ENCODE results near the gene MINDY4. TPM values are rescaled to one million over a fixed set of nuclear protein-coding genes. Genes with fewer than 3 reads are reported as not detected.

Gene MINDY4
- total RNA-seq, 2 donors from 2014 or later, result 7.5 to 8.6 TPM

GRCh38 chr7:30789334-30789711, 18.1 kb downstream of the MINDY4 start:
- no peak for TF ChIP-seq CTCF (IDR thresholded peaks at IDR 0.05)
- no peak for TF ChIP-seq POLR2A (IDR thresholded peaks at IDR 0.05)
- no peaks in the 10 kb centered on the region for H3K27me3 ChIP-seq
- H3K36me3 ChIP-seq (replicated peaks in 1 of 2; ENCODE audit: insufficient read depth in 1 of 2, low read depth in 2 of 2), result no peaks in the 10 kb centered on the region
- DNase-seq (peak in 1 of 4 donors; percentile 23), ATAC-seq (peak; percentile 35)
- 71 to 87% methylated on average over 3 of the region's 3 CpGs for WGBS, 2 donors
- H3K27ac ChIP-seq, result no peak overlapping the region
- no peak overlapping the region for H3K4me3 ChIP-seq
- no peaks in the 10 kb centered on the region for H3K9me3 ChIP-seq
- intact Hi-C loops (cut with DNase I), result no loop called here
- H3K4me1 ChIP-seq, result no peaks in the 10 kb centered on the region

GRCh38 chr7:30790356-30790755, 19.1 kb downstream of the MINDY4 start:
- intact Hi-C loops (cut with DNase I), result no loop called here

GRCh38 chr7:30791114-30791513, 19.9 kb downstream of the MINDY4 start:
- no peak overlapping the region for H3K4me3 ChIP-seq
- 72 to 81% methylated on average over 9 to 10 of the region's 10 CpGs for WGBS, 2 donors
- intact Hi-C loops (cut with DNase I), result no loop called here
- H3K27ac ChIP-seq, result no peak overlapping the region
- H3K9me3 ChIP-seq, result no peaks in the 10 kb centered on the region
- TF ChIP-seq CTCF (IDR thresholded peaks at IDR 0.05) (no peak), POLR2A (IDR thresholded peaks at IDR 0.05) (no peak)
- ATAC-seq, result no peak
- no peaks in the 10 kb centered on the region for H3K27me3 ChIP-seq
- H3K4me1 ChIP-seq, result peaks cover 6% of the 10 kb centered on the region
- DNase-seq, result no peak
- H3K36me3 ChIP-seq (replicated peaks in 1 of 2; ENCODE audit: insufficient read depth in 1 of 2, low read depth in 2 of 2), result no peaks in the 10 kb centered on the region

More at GRCh38 chr7:30790356-30790755, 19.1 kb downstream of the MINDY4 start:
- Histone ChIP-seq H3K27me3 (no peaks in the 10 kb centered on the region), H3K4me3 (no peak overlapping the region), H3K27ac (no peak overlapping the region), H3K4me1 (peaks cover under 1% of the 10 kb centered on the region), H3K36me3 (replicated peaks in 1 of 2; ENCODE audit: insufficient read depth in 1 of 2, low read depth in 2 of 2) (no peaks in the 10 kb centered on the region), H3K9me3 (no peaks in the 10 kb centered on the region)
- TF ChIP-seq CTCF (IDR thresholded peaks at IDR 0.05) (no peak), POLR2A (IDR thresholded peaks at IDR 0.05) (no peak)
- WGBS, 2 donors, result 92 to 95% methylated on average over 4 of the region's 4 CpGs
- no peak for ATAC-seq
- DNase-seq, result no peak

- Histone ChIP-seq H3K4me3 (no peak overlapping the region), H3K27ac (peak overlapping the region in 1 of 4 donors; percentile 35), H3K27me3 (no peaks in the 10 kb centered on the region), H3K4me1 (peaks cover 16% of the 10 kb centered on the region), H3K9me3 (no peaks in the 10 kb centered on the region), H3K36me3 (replicated peaks in 1 of 2; ENCODE audit: insufficient read depth in 1 of 2, low read depth in 2 of 2) (no peaks in the 10 kb centered on the region)
- TF ChIP-seq CTCF (IDR thresholded peaks at IDR 0.05) (no peak), POLR2A (IDR thresholded peaks at IDR 0.05) (no peak)
- 48 to 62% methylated on average over 2 of the region's 2 CpGs for WGBS, 2 donors
- ATAC-seq (no peak), DNase-seq (no peak)
- intact Hi-C loops (cut with DNase I), result no loop called here
Measured at GRCh38 chr7:30795161-30795948, 24.1 kb downstream of the MINDY4 start.
